ENCODE data around the gene ACTN4.

- TF ChIP-seq EZH2 (IDR thresholded peaks at IDR 0.05) = no peak
- TF ChIP-seq POLR2AphosphoS5 (IDR thresholded peaks at IDR 0.05; ENCODE audit: borderline replicate concordance, low read depth, low read length) = no peak
These were observed 76.1 kb downstream of the ACTN4 start for GRCh38 chr19:38723606-38723965.

All from SK-N-MC (cell line).